ENCODE results near the gene CDCA4. TPM values are rescaled to one million over a fixed set of nuclear protein-coding genes. Genes with fewer than 3 reads are reported as not detected.

Gene CDCA4
- total RNA-seq, 1 donor from 2014 or later: 15.2 TPM

- Histone ChIP-seq H3K27ac (no peak overlapping the region), H3K4me3 (no peak overlapping the region), H3K9me3 (no peaks in the 10 kb centered on the region), H3K27me3 (no peaks in the 10 kb centered on the region), H3K4me1 (peaks cover 33% of the 10 kb centered on the region), H3K36me3 (no peaks in the 10 kb centered on the region)
- intact Hi-C loops (cut with DNase I): loop anchor here (10.0 kb wide), 1 partner anchor 186 kb away; the partner anchor contains the start of gene AKT1
- no peak for DNase-seq (ENCODE audit: extremely low spot score in 2 of 2)
- TF ChIP-seq POLR2A (IDR thresholded peaks at IDR 0.05) (no peak), POLR2AphosphoS5 (IDR thresholded peaks at IDR 0.05; ENCODE audit: insufficient read depth in 1 of 2, low read depth in 1 of 2) (no peak), CTCF (IDR thresholded peaks at IDR 0.05) (no peak)
Observed at GRCh38 chr14:104980611-104981531, 40.0 kb downstream of the CDCA4 start.

GRCh38 chr14:104979758-104980610 lies 40.9 kb downstream of the CDCA4 start:
- DNase-seq (ENCODE audit: extremely low spot score in 2 of 2): no peak
- H3K36me3 ChIP-seq: no peaks in the 10 kb centered on the region
- H3K4me3 ChIP-seq: no peak overlapping the region
- TF ChIP-seq POLR2AphosphoS5 (IDR thresholded peaks at IDR 0.05; ENCODE audit: insufficient read depth in 1 of 2, low read depth in 1 of 2) (peak in 1 of 2 donors; percentile 55), CTCF (IDR thresholded peaks at IDR 0.05) (no peak)
- no peaks in the 10 kb centered on the region for H3K9me3 ChIP-seq
- intact Hi-C loops (cut with DNase I): loop anchor here (5.0 to 10.0 kb wide), 2 partner anchors 62 to 185 kb away; partner anchors contain the start of gene AKT1
- no peak overlapping the region for H3K27ac ChIP-seq
- peaks cover 38% of the 10 kb centered on the region for H3K4me1 ChIP-seq
- no peaks in the 10 kb centered on the region for H3K27me3 ChIP-seq

- no peaks in the 10 kb centered on the region for H3K9me3 ChIP-seq
- no peaks in the 10 kb centered on the region for H3K27me3 ChIP-seq
- intact Hi-C loops (cut with DNase I): loop anchor here (5.0 kb wide), 1 partner anchor 63 kb away; no protein-coding TSS in a partner anchor
- peaks cover 45% of the 10 kb centered on the region for H3K4me1 ChIP-seq
- no peak for DNase-seq (ENCODE audit: extremely low spot score in 2 of 2)
- peak overlapping the region; percentile 48 to 82 for H3K4me3 ChIP-seq
- no peaks in the 10 kb centered on the region for H3K36me3 ChIP-seq
- TF ChIP-seq POLR2AphosphoS5 (IDR thresholded peaks at IDR 0.05; ENCODE audit: insufficient read depth in 1 of 2, low read depth in 1 of 2) (peak in 1 of 2 donors; percentile 15), CTCF (IDR thresholded peaks at IDR 0.05) (no peak), POLR2A (IDR thresholded peaks at IDR 0.05) (no peak)
- no peak overlapping the region for H3K27ac ChIP-seq
Observed at GRCh38 chr14:104978746-104979691, 41.9 kb downstream of the CDCA4 start.

GRCh38 chr14:104977681-104978653 lies 42.9 kb downstream of the CDCA4 start, which contains the start of gene AHNAK2:
Gene AHNAK2 (minus strand): TSS chr14:104978374. CDS start chr14:104978237, 137 bp downstream.
- intact Hi-C loops (cut with DNase I): loop anchor here (5.0 kb wide), 1 partner anchor 64 kb away; no protein-coding TSS in a partner anchor
- no peaks in the 10 kb centered on the region for H3K27me3 ChIP-seq
- H3K4me3 ChIP-seq: peak within 1 kb of the TSS; percentile 48 to 82
- H3K9me3 ChIP-seq: no peaks in the 10 kb centered on the region
- TF ChIP-seq POLR2A (IDR thresholded peaks at IDR 0.05): peak in 1 of 2 donors; percentile 22
- no peak for TF ChIP-seq POLR2AphosphoS5 (IDR thresholded peaks at IDR 0.05; ENCODE audit: insufficient read depth in 1 of 2, low read depth in 1 of 2)
- peak within 1 kb of the TSS; percentile 10 for H3K27ac ChIP-seq
- peaks cover 55% of the 10 kb centered on the region for H3K4me1 ChIP-seq
- no peak for DNase-seq (ENCODE audit: extremely low spot score in 2 of 2)
- no peaks in the 10 kb centered on the region for H3K36me3 ChIP-seq

Measured in vagina (tissue), 2 donors.